GM12878 (cell line): Measurements from ENCODE around the gene CAPNS1. TPM values are rescaled to one million over a fixed set of nuclear protein-coding genes. Genes with fewer than 3 reads are reported as not detected.

Source experiments
- ATAC-seq: fragments of 200-7000 bp; cut with Tn5 transposase; 3 replicates; pipeline ENCODE4 v1.9.1; 2020; ENCODE audit warnings: mild to moderate bottlenecking, moderate library complexity
- BruUV-seq: library from RNA; stranded (reverse); fragments of 400-500 nt; replicated peaks from 2 replicates; lab custom pipeline; 2021; lab: Mats Ljungman, UMichigan
- CTCF ChIA-PET: fragments of 300-600 bp; sonication (Branson Sonifier 250); formaldehyde crosslinking; extraction: SDS; loops from one replicate; lab custom pipeline; 2021; ENCODE audit warnings: inconsistent platforms; lab: Yijun Ruan, JAX
- POLR2A ChIA-PET: fragments of 350-600 bp; formaldehyde crosslinking; extraction: SDS; loops from one replicate; lab custom pipeline; 2021; ENCODE audit warnings: inconsistent platforms; lab: Charles Lee
- RAD21 ChIA-PET: fragments of 300-600 bp; sonication (Branson Sonifier 250); formaldehyde crosslinking; loops from one replicate; lab custom pipeline; 2023; ENCODE audit warnings: antibody characterized with exemption; ENCODE audit not compliant: unreplicated experiment; lab: Charles Lee
- SMC1A ChIA-PET: fragments of 300-600 bp; sonication (Branson Sonifier 250); formaldehyde crosslinking; loops from one replicate; lab custom pipeline; 2023; ENCODE audit not compliant: unreplicated experiment, uncharacterized antibody; lab: Charles Lee
- DNase-seq: peaks from one replicate; pipeline ENCODE4 v3.0.0-alpha.2; 2011; ENCODE audit warnings: low read depth, low spot score
- FAIRE-seq: peaks from 3 replicates; lab custom pipeline; 2011; peaks lifted over from hg19 to GRCh38; lab: Jason Lieb, UNC
- H2AFZ ChIP-seq: 2 replicates; pipeline ENCODE4 v1.6.0; 2011; ENCODE audit warnings: low read depth, low read length, control low read depth; ENCODE audit not compliant: control insufficient read depth
- H3K27ac ChIP-seq: 2 replicates; pipeline ENCODE4 v1.5.1; 2011; ENCODE audit warnings: control low read depth; ENCODE audit not compliant: control insufficient read depth, insufficient read depth
- H3K27me3 ChIP-seq, 2 experiments: replicated peaks in 1 of 2; 2 replicates each; pipeline versions ENCODE4 v1.6.0 to v1.6.1; 2011; ENCODE audit warnings: low read length in 1 of 2; ENCODE audit not compliant: control insufficient read depth in 2 of 2, insufficient read depth in 2 of 2
- H3K36me3 ChIP-seq, 2 experiments: 2 replicates each; pipeline ENCODE4 v1.5.1; 2011; ENCODE audit warnings: low read length in 1 of 2; ENCODE audit not compliant: control insufficient read depth in 2 of 2, insufficient read depth in 2 of 2
- H3K4me1 ChIP-seq: 2 replicates; pipeline ENCODE4 v1.6.1; 2011; ENCODE audit warnings: mild to moderate bottlenecking, low read length, moderate library complexity, mixed read lengths; ENCODE audit not compliant: control insufficient read depth, insufficient read depth
- H3K4me2 ChIP-seq: 2 replicates; pipeline ENCODE4 v1.6.0; 2011; ENCODE audit warnings: control low read depth; ENCODE audit not compliant: control insufficient read depth, insufficient read depth
- H3K4me3 ChIP-seq: fragments of 200-600 bp; sonication (generic); 2 replicates; pipeline ENCODE4 v1.5.1; 2016
- H3K79me2 ChIP-seq: 2 replicates; pipeline ENCODE4 v1.6.0; 2011; ENCODE audit warnings: low read length; ENCODE audit not compliant: control insufficient read depth, insufficient read depth
- H3K9ac ChIP-seq: 2 replicates; pipeline ENCODE4 v1.8.0; 2011; ENCODE audit warnings: low read length, control low read depth, mixed read lengths; ENCODE audit not compliant: control insufficient read depth, insufficient read depth
- H3K9me3 ChIP-seq: replicated peaks from 3 replicates; pipeline ENCODE4 v1.5.1; 2011; ENCODE audit warnings: mild to moderate bottlenecking, low read length; ENCODE audit not compliant: control insufficient read depth, insufficient read depth
- H4K20me1 ChIP-seq: 2 replicates; pipeline ENCODE4 v1.6.0; 2011; ENCODE audit not compliant: control insufficient read depth, insufficient read depth
- MYB ChIP-seq: fragments of 150-350 bp; IDR thresholded peaks from 2 replicates; pipeline ENCODE4 v1.6.1; 2014; ENCODE audit warnings: mild to moderate bottlenecking, low read depth, low read length, borderline replicate concordance
- POLR2A ChIP-seq: IDR thresholded peaks from 2 replicates; pipeline ENCODE4 v1.6.1; 2011; ENCODE audit warnings: low read depth, mild to moderate bottlenecking, low read length
- YY1 ChIP-seq: IDR thresholded peaks from 2 replicates; pipeline ENCODE4 v1.6.1; 2011; ENCODE audit warnings: low read depth, mild to moderate bottlenecking, low read length
- ZNF207 ChIP-seq: fragments of 450-650 bp; IDR thresholded peaks from 2 replicates; pipeline ENCODE4 v1.6.1; 2014; ENCODE audit warnings: antibody characterized with exemption, mild to moderate bottlenecking, borderline replicate concordance
- WGBS: methylation state at CpG from one replicate; pipeline ENCODE4 v1.1.6; 2016; ENCODE audit warnings: low lambda C conversion rate; ENCODE audit not compliant: insufficient replicate concordance, insufficient coverage; ENCODE audit errors: missing lambda C conversion rate; 5-methylcytosine and 5-hydroxymethylcytosine counted together
- in situ Hi-C: fragments of 300-500 bp; cut with MboI; formaldehyde crosslinking; loops from 9 replicates; pipeline ENCODE4 v1.14.3; 2018; ENCODE audit warnings: mixed read lengths
- intact Hi-C: fragments of 100-400 bp; cut with micrococcal nuclease; formaldehyde crosslinking; loops from one replicate; pipeline ENCODE4 v1.14.2; 2022; ENCODE audit not compliant: unreplicated experiment
- polyA plus RNA-seq, 11 experiments: library from polyadenylated mRNA; depleted of rRNA in 4 of 11; unstranded in 6 of 11; stranded (reverse) in 5 of 11; fragments of >200 nt; fragmentation: Nextera tagmentation in 4 of 11; fragmentation: Illumina TruSeq in 1 of 11; extraction: Ambion mirVana in 4 of 11; extraction: Trizol in 1 of 11; gene quantifications; 1 replicate in 1 of 11; 2 replicates in 10 of 11; pipeline versions ENCODE4 v1.2.1 to v1.2.3, GENCODE V29; 2011 to 2016; ENCODE audit warnings: inconsistent platforms in 2 of 11, missing spikeins in 2 of 11, low read depth in 1 of 11
- total RNA-seq, 4 experiments: library from RNA; depleted of rRNA in 3 of 4; stranded (reverse); fragments of >200 nt in 3 of 4; fragmentation: Illumina TruSeq in 1 of 4; extraction: Trizol in 1 of 4; gene quantifications; 2 replicates each; pipeline versions ENCODE4 v1.2.1 to v1.2.3, GENCODE V29; 2013 to 2021
- TF ChIP-seq, protein P1 (sequence below): fragments of 450-650 bp; IDR thresholded peaks from 2 replicates; pipeline ENCODE4 v1.6.1; 2018; ENCODE audit warnings: mild to moderate bottlenecking, low read depth, moderate library complexity; ENCODE audit not compliant: partially characterized antibody

Gene CAPNS1
- total and polyA plus RNA-seq, 10 of the 15 experiments (the other 5 are each of a cell fraction or from before 2014, with no cell fraction given), result 96.9 to 562 (median 245) TPM

- TF ChIP-seq, protein P1, sequence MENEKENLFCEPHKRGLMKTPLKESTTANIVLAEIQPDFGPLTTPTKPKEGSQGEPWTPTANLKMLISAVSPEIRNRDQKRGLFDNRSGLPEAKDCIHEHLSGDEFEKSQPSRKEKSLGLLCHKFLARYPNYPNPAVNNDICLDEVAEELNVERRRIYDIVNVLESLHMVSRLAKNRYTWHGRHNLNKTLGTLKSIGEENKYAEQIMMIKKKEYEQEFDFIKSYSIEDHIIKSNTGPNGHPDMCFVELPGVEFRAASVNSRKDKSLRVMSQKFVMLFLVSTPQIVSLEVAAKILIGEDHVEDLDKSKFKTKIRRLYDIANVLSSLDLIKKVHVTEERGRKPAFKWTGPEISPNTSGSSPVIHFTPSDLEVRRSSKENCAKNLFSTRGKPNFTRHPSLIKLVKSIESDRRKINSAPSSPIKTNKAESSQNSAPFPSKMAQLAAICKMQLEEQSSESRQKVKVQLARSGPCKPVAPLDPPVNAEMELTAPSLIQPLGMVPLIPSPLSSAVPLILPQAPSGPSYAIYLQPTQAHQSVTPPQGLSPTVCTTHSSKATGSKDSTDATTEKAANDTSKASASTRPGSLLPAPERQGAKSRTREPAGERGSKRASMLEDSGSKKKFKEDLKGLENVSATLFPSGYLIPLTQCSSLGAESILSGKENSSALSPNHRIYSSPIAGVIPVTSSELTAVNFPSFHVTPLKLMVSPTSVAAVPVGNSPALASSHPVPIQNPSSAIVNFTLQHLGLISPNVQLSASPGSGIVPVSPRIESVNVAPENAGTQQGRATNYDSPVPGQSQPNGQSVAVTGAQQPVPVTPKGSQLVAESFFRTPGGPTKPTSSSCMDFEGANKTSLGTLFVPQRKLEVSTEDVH, result no peak
- TF ChIP-seq ZNF207, result no peak
- TF ChIP-seq, all 136 proteins: peak for 0
Measured at GRCh38 chr19:36103842-36104552, 35.9 kb upstream of the CAPNS1 start (continued).

DNA sequence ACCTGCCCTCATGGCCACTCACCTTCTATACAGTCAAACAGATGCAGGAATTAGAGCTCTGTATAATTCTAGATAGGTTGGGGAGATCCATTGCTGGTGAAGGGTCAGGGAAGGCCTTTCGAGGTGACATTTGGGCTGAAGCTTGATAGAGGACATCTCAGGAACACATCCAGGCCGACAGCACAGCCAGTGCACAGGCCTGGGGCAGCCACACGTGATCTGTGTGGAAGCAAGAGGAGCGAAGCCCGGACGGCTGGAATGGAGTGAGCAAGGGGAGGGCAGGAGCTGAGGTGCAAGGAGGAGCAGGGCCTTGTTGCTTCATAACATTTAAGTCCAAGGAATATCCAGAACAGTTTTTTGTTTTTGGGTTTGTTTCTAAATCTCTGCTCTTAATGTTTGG, 33.4 kb upstream of the CAPNS1 start:
- H3K9ac ChIP-seq, result no peak overlapping the region
- H3K4me1 ChIP-seq, result no peaks in the 10 kb centered on the region
- no peaks in the 10 kb centered on the region for H3K79me2 ChIP-seq
- no peak for ATAC-seq
- in situ Hi-C loops (no loop called here), intact Hi-C loops (no loop called here)
- H3K4me3 ChIP-seq, result no peak overlapping the region
- no peak for FAIRE-seq
- no peaks in the 10 kb centered on the region for H4K20me1 ChIP-seq
- H3K27me3 ChIP-seq, result no peaks in the 10 kb centered on the region
- SMC1A ChIA-PET, result interaction anchor here (0.6 kb wide), 1 partner anchor 361 kb away, joined by 3 read pairs; no protein-coding TSS in a partner anchor
- H3K27ac ChIP-seq, result no peak overlapping the region
- DNase-seq, result no peak
- no peaks in the 10 kb centered on the region for H3K9me3 ChIP-seq
- POLR2A ChIA-PET, result no interaction called here
- no peak overlapping the region for H2AFZ ChIP-seq
- peaks cover 4 to 23% of the 10 kb centered on the region in 2 experiments; a peak in 3 of 4 replicates for H3K36me3 ChIP-seq
- CTCF ChIA-PET, result no interaction called here
- 89% methylated on average over 6 of the region's 6 CpGs for WGBS
- RAD21 ChIA-PET, result no interaction called here
- TF ChIP-seq POLR2A, result peak; percentile 23; the same call in 1 of the 2 replicates
- no peak for TF ChIP-seq YY1
- no peak for TF ChIP-seq MYB
- no peak overlapping the region for H3K4me2 ChIP-seq
- BruUV-seq, result no TSS peak
